ENCODE measurements around the gene CGB1. TPM values are rescaled to one million over a fixed set of nuclear protein-coding genes. Genes with fewer than 3 reads are reported as not detected.

The CGB1 gene
- total and polyA plus RNA-seq, 2 of the 13 experiments (the other 11 are each of a cell fraction or from before 2014, with no cell fraction given), result not detected

- TF ChIP-seq, protein P1, sequence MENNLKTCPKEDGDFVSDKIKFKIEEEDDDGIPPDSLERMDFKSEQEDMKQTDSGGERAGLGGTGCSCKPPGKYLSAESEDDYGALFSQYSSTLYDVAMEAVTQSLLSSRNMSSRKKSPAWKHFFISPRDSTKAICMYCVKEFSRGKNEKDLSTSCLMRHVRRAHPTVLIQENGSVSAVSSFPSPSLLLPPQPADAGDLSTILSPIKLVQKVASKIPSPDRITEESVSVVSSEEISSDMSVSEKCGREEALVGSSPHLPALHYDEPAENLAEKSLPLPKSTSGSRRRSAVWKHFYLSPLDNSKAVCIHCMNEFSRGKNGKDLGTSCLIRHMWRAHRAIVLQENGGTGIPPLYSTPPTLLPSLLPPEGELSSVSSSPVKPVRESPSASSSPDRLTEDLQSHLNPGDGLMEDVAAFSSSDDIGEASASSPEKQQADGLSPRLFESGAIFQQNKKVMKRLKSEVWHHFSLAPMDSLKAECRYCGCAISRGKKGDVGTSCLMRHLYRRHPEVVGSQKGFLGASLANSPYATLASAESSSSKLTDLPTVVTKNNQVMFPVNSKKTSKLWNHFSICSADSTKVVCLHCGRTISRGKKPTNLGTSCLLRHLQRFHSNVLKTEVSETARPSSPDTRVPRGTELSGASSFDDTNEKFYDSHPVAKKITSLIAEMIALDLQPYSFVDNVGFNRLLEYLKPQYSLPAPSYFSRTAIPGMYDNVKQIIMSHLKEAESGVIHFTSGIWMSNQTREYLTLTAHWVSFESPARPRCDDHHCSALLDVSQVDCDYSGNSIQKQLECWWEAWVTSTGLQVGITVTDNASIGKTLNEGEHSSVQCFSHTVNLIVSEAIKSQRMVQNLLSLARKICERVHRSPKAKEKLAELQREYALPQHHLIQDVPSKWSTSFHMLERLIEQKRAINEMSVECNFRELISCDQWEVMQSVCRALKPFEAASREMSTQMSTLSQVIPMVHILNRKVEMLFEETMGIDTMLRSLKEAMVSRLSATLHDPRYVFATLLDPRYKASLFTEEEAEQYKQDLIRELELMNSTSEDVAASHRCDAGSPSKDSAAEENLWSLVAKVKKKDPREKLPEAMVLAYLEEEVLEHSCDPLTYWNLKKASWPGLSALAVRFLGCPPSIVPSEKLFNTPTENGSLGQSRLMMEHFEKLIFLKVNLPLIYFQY (CRISPR knock-in tag; IDR thresholded peaks at IDR 0.05; ENCODE audit: borderline replicate concordance), result no peak
- TF ChIP-seq ZNF777 (CRISPR knock-in tag; IDR thresholded peaks at IDR 0.05) (no peak), ZNF17 (CRISPR knock-in tag; IDR thresholded peaks at IDR 0.05) (no peak)
Observed at GRCh38 chr19:48989701-48990291, 46.9 kb downstream of the CGB1 start (continued).

DNA sequence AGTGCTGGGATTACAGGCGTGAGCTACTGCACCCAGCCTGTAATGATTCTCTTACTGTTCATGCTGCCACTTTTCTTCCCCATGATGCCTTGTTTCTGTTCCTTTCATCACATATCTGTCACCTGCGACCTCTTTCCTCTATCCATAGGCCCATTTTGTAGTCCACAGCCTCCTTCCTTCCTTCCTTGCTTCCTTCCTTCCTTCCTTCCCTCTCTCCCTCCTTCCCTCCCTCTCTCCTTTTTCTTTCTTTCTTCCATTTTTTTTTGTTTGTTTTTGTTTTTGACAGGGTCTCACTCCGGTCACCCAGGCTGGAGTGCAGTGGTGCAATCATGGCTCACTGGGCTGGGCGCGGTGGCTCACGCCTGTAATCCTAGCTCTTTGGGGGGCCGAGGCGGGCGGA, 47.8 kb downstream of the CGB1 start:
- Histone ChIP-seq H3K9me3 (ENCODE audit: low read length) (no peaks in the 10 kb centered on the region), H3K27me3 (ENCODE audit: control insufficient read depth in 1 of 2, insufficient read depth in 2 of 2, low read length in 2 of 2) (no peaks in the 10 kb centered on the region; a peak in 1 of 5 replicates), H3K27ac (ENCODE audit: extremely low read length, insufficient read depth, low read length) (no peak overlapping the region), H3K79me2 (ENCODE audit: insufficient read depth, low read length) (peaks cover 28% of the 10 kb centered on the region), H3K4me1 (ENCODE audit: insufficient read depth, low read length) (peaks cover 23% of the 10 kb centered on the region), H3K4me2 (ENCODE audit: low read depth, low read length) (no peak overlapping the region), H3K36me3 (replicated peaks in 1 of 2; ENCODE audit: control insufficient read depth in 1 of 2, insufficient read depth in 2 of 2, low read length in 2 of 2) (peaks cover 13 to 39% of the 10 kb centered on the region in 2 experiments; a peak in 4 of 5 replicates), H2AFZ (ENCODE audit: low read length) (no peak overlapping the region), H3K9ac (ENCODE audit: insufficient read depth, low read depth, low read length) (no peak overlapping the region), H4K20me1 (ENCODE audit: insufficient read depth, low read length) (no peaks in the 10 kb centered on the region), H3K4me3 (replicated peaks in 1 of 3; ENCODE audit: insufficient read depth in 1 of 3, low read depth in 2 of 3, low read length in 3 of 3) (no peak overlapping the region)
- FAIRE-seq, result no peak
- no peak for ATAC-seq
- no TSS peak for BruUV-seq (replicated peaks)
- no peak for DNase-seq (ENCODE audit: low spot score)
- 94% methylated on average over 9 of the region's 9 CpGs for WGBS (ENCODE audit: low lambda C conversion rate)
- in situ Hi-C loops (cut with HindIII; ENCODE audit: extremely low pct_ligation_motif_present, low pct_unique_long_range_greater_than_20kb), result no loop called here
- TF ChIP-seq ONECUT2 (CRISPR knock-in tag; IDR thresholded peaks at IDR 0.05) (no peak), TERF1 (CRISPR knock-in tag; IDR thresholded peaks at IDR 0.05) (no peak), ZFP62 (CRISPR knock-in tag; IDR thresholded peaks at IDR 0.05) (no peak), HCFC1 (IDR thresholded peaks at IDR 0.05; ENCODE audit: low read depth, low read length) (no peak), ZNF619 (CRISPR knock-in tag; IDR thresholded peaks at IDR 0.05) (no peak), ZNF121 (CRISPR knock-in tag; IDR thresholded peaks at IDR 0.05) (no peak), ARNTL (CRISPR knock-in tag; IDR thresholded peaks at IDR 0.05) (no peak), ZNF230 (CRISPR knock-in tag; IDR thresholded peaks at IDR 0.05) (no peak)
- POLR2A ChIA-PET, result interaction anchor here (0.6 kb wide), 1 partner anchor 164 kb away, joined by 3 read pairs; no protein-coding TSS in a partner anchor
- CTCF ChIA-PET (ENCODE audit: low intra/inter-chr PET ratio, low total read pairs), result no interaction called here
- intact Hi-C loops (cut with micrococcal nuclease; ENCODE audit: unreplicated experiment), result no loop called here
